Left lung (tissue), 10 donors: ENCODE measurements around the gene OMP. TPM values are rescaled to one million over a fixed set of nuclear protein-coding genes. Genes with fewer than 3 reads are reported as not detected.
A peak's percentile ranks its signal among the peaks of the same experiment; 100 is the strongest.

ENCODE experiments used
- ATAC-seq: fragments of 200-7000 bp; cut with Tn5 transposase; one replicate; pipeline ENCODE4 v1.9.1; 2020; ENCODE audit warnings: moderate library complexity
- DNase-seq, 4 donors: peaks; one replicate each; pipeline ENCODE4 v3.0.0-alpha.2; 2013 to 2020
- H3K27ac ChIP-seq, 2 donors: fragments of 200-600 bp; sonication (generic) in 1 of 2; one replicate each; pipeline versions ENCODE4 v1.5.0 to v1.8.0; 2020 to 2021
- H3K27me3 ChIP-seq, 2 donors: fragments of 200-600 bp; sonication (generic) in 1 of 2; one replicate each; pipeline versions ENCODE4 v1.5.0 to v1.8.0; 2020 to 2021
- H3K36me3 ChIP-seq, 2 donors: fragments of 200-600 bp; sonication (generic) in 1 of 2; one replicate each; pipeline versions ENCODE4 v1.5.0 to v1.8.0; 2020 to 2021
- H3K4me1 ChIP-seq, 2 donors: fragments of 200-600 bp; one replicate each; pipeline ENCODE4 v1.8.0; 2021
- H3K4me3 ChIP-seq, 2 donors: fragments of 200-600 bp; sonication (generic) in 1 of 2; one replicate each; pipeline versions ENCODE4 v1.5.0 to v1.8.0; 2020 to 2021; ENCODE audit warnings: mild to moderate bottlenecking in 1 of 2
- H3K9me3 ChIP-seq, 2 donors: fragments of 200-600 bp; sonication (generic) in 1 of 2; one replicate each; pipeline versions ENCODE4 v1.5.0 to v1.8.0; 2020 to 2021
- intact Hi-C, 2 donors: fragments of 100-400 bp; cut with DNase I; formaldehyde crosslinking; loops; one replicate each; pipeline versions ENCODE4 v1.11.2 to v1.14.2; 2022
- polyA plus RNA-seq, 6 donors: library from polyadenylated mRNA; unstranded; fragments of 120-200 nt; gene quantifications; one replicate each; pipeline ENCODE4 v1.2.1, GENCODE V29; 2013; ENCODE audit not compliant: insufficient read length in 6 of 6
- total RNA-seq, 2 donors: library from RNA; stranded (reverse); fragmentation: NEBNext Ultra II Directional; extraction: Animal tissue kit (Norgen Biotek cat#: 25700); gene quantifications; one replicate each; pipeline ENCODE4 v1.2.1, GENCODE V29; 2021
- TF ChIP-seq, protein P1 (sequence below), 2 donors: fragments of 200-600 bp; sonication (generic) in 1 of 2; IDR thresholded peaks; one replicate each; pipeline versions ENCODE4 v1.5.0 to v1.8.0; 2021; ENCODE audit warnings: antibody characterized with exemption in 2 of 2
- donor health status: DM: no; HTN: yes; CAD: no.
- donor health status: DM: no; HTN: no; CAD: no.

OMP gene
- total and polyA plus RNA-seq, 8 donors = 0.34 to 0.46 (median 0.40) TPM; not detected in 4

DNA sequence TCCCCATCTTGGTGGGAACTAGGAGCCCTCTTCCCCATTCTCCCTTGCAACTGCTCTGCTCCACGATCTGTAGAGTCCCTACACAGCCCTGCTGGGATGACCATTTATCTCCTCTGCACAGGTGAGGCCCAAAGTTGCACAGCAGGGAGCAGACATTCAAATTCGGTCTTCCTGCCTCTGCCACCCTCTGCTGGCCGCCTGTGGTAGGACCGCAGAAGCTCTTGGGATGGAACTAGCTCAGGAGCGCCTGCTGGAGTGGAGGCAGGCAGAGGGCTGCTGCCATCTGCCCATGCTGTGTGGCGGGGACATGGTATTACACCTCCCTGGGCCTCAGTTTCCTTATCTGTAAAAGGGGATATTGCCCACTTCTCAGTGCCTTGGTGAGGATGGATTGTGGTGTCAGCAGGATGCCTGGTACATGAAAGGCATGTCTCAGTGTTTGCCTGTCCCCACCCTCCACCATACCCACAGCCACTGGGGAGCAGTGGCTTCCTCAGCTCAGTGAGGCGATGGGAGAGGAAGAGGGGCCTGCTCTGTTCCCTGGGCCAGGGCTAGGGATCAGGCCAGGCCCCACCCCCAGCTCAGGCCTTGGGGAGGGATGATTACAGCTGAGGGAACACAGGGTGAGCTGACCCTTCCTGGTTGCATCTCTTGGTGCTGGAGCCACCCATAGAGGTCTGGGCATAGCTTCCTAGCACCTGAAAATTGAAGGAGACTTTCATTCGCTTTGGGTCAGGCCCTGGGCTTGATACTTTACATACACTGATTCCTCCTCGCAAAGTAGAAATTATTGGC is 11.3 kb upstream of the OMP start:
- TF ChIP-seq, protein P1, sequence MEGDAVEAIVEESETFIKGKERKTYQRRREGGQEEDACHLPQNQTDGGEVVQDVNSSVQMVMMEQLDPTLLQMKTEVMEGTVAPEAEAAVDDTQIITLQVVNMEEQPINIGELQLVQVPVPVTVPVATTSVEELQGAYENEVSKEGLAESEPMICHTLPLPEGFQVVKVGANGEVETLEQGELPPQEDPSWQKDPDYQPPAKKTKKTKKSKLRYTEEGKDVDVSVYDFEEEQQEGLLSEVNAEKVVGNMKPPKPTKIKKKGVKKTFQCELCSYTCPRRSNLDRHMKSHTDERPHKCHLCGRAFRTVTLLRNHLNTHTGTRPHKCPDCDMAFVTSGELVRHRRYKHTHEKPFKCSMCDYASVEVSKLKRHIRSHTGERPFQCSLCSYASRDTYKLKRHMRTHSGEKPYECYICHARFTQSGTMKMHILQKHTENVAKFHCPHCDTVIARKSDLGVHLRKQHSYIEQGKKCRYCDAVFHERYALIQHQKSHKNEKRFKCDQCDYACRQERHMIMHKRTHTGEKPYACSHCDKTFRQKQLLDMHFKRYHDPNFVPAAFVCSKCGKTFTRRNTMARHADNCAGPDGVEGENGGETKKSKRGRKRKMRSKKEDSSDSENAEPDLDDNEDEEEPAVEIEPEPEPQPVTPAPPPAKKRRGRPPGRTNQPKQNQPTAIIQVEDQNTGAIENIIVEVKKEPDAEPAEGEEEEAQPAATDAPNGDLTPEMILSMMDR (IDR thresholded peaks at IDR 0.05) = peak; percentile 87 to 93
- Histone ChIP-seq H3K36me3 (no peaks in the 10 kb centered on the region), H3K4me1 (no peaks in the 10 kb centered on the region), H3K4me3 (no peak overlapping the region), H3K27ac (no peak overlapping the region), H3K9me3 (no peaks in the 10 kb centered on the region), H3K27me3 (no peaks in the 10 kb centered on the region)
- ATAC-seq = peak; percentile 94
- peak; percentile 42 to 88 (median 73) for DNase-seq
- intact Hi-C loops = no loop called here

DNA sequence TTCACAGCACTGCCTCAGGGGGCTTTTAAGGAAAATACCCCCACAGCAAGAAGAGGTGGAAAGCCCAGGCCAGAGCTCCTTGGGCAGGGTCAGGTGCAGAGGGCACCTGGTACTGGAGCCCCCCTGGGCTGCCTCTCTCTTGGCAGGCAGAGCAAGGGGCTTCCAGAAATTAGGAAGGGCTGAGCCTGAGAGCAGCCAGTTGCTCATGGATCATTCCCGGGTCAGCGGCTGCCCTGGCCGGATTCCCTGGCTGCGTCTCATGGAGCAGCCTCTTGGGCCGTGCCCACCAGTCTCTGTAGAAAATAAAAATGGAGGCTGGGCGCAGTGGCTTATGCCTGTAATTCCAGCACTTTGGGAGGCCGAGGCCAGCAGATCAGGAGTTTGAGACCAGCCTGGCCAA is 10.3 kb upstream of the OMP start:
- TF ChIP-seq, protein P1 (IDR thresholded peaks at IDR 0.05) = no peak
- Histone ChIP-seq H3K4me1 (no peaks in the 10 kb centered on the region), H3K27ac (no peak overlapping the region), H3K4me3 (no peak overlapping the region), H3K27me3 (no peaks in the 10 kb centered on the region), H3K36me3 (no peaks in the 10 kb centered on the region), H3K9me3 (no peaks in the 10 kb centered on the region)
- DNase-seq (peak in 1 of 4 donors; percentile 46), ATAC-seq (no peak)
- intact Hi-C loops = no loop called here

GRCh38 chr11:77093056-77093891 is 9.4 kb upstream of the OMP start:
- no peak overlapping the region for H3K4me3 ChIP-seq
- ATAC-seq (no peak), DNase-seq (peak in 1 of 4 donors; percentile 75)
- H3K36me3 ChIP-seq = no peaks in the 10 kb centered on the region
- H3K4me1 ChIP-seq = no peaks in the 10 kb centered on the region
- no peak overlapping the region for H3K27ac ChIP-seq
- no peaks in the 10 kb centered on the region for H3K27me3 ChIP-seq
- TF ChIP-seq, protein P1 (IDR thresholded peaks at IDR 0.05) = no peak
- intact Hi-C loops = no loop called here
- no peaks in the 10 kb centered on the region for H3K9me3 ChIP-seq

GRCh38 chr11:77093987-77094840 is 8.4 kb upstream of the OMP start:
- H3K4me1 ChIP-seq = no peaks in the 10 kb centered on the region
- H3K9me3 ChIP-seq = no peaks in the 10 kb centered on the region
- peak in 1 of 4 donors; percentile 41 for DNase-seq
- no peaks in the 10 kb centered on the region for H3K36me3 ChIP-seq
- TF ChIP-seq, protein P1 (IDR thresholded peaks at IDR 0.05) = no peak
- H3K27me3 ChIP-seq = no peaks in the 10 kb centered on the region
- intact Hi-C loops = no loop called here
- ATAC-seq = no peak
- H3K27ac ChIP-seq = no peak overlapping the region
- H3K4me3 ChIP-seq = no peak overlapping the region
